HEK293 (cell line): Measurements from ENCODE around the gene BLOC1S2.

Experiments used
- AEBP2 ChIP-seq: fragments of 450-650 bp; formaldehyde crosslinking; IDR thresholded peaks from 2 replicates; pipeline ENCODE4 v1.5.1; 2016; ENCODE audit warnings: missing biosample characterization, missing genetic modification characterization, borderline replicate concordance
- BCL11A ChIP-seq: fragments of 450-650 bp; formaldehyde crosslinking; IDR thresholded peaks from 2 replicates; pipeline ENCODE4 v1.5.1; 2016; ENCODE audit warnings: low read depth, missing biosample characterization, missing genetic modification characterization
- BCL11B ChIP-seq: fragments of 450-650 bp; formaldehyde crosslinking; IDR thresholded peaks from 2 replicates; pipeline ENCODE4 v1.5.1; 2016; ENCODE audit warnings: low read depth, missing biosample characterization, missing genetic modification characterization
- BCL6B ChIP-seq: fragments of 450-650 bp; formaldehyde crosslinking; IDR thresholded peaks from 2 replicates; pipeline ENCODE4 v1.5.1; 2017; ENCODE audit warnings: missing biosample characterization, missing genetic modification characterization
- GLI2 ChIP-seq: fragments of 450-650 bp; formaldehyde crosslinking; IDR thresholded peaks from 2 replicates; pipeline ENCODE4; 2017; ENCODE audit warnings: missing biosample characterization, missing genetic modification characterization, low read depth, borderline replicate concordance
- KLF1 ChIP-seq: fragments of 450-650 bp; formaldehyde crosslinking; IDR thresholded peaks from 2 replicates; pipeline ENCODE4 v1.5.1; 2016; ENCODE audit warnings: missing biosample characterization, missing genetic modification characterization
- MEIS1 ChIP-seq: sonication (generic); formaldehyde crosslinking; IDR thresholded peaks from 2 replicates; pipeline ENCODE4 v1.8.1; 2022; ENCODE audit warnings: missing genetic modification reagents, mild to moderate bottlenecking, borderline replicate concordance
- PRDM1 ChIP-seq: fragments of 450-650 bp; formaldehyde crosslinking; IDR thresholded peaks from 2 replicates; pipeline ENCODE4; 2016; ENCODE audit warnings: missing biosample characterization, missing genetic modification characterization
- ZBTB8A ChIP-seq: fragments of 450-650 bp; formaldehyde crosslinking; IDR thresholded peaks from 2 replicates; pipeline ENCODE4 v1.5.1; 2016; ENCODE audit warnings: missing biosample characterization, missing genetic modification characterization
- ZFP41 ChIP-seq: fragments of 450-650 bp; formaldehyde crosslinking; IDR thresholded peaks from 2 replicates; pipeline ENCODE4 v1.5.1; 2016; ENCODE audit warnings: missing biosample characterization, missing genetic modification characterization, borderline replicate concordance
- ZNF112 ChIP-seq: fragments of 450-650 bp; formaldehyde crosslinking; IDR thresholded peaks from 2 replicates; pipeline ENCODE4 v1.5.0; 2017; ENCODE audit warnings: missing biosample characterization, missing genetic modification characterization
- ZNF169 ChIP-seq: fragments of 450-650 bp; formaldehyde crosslinking; IDR thresholded peaks from 2 replicates; pipeline ENCODE4 v1.5.1; 2016; ENCODE audit warnings: missing biosample characterization, missing genetic modification characterization
- ZNF2 ChIP-seq: fragments of 450-650 bp; formaldehyde crosslinking; IDR thresholded peaks from 2 replicates; pipeline ENCODE4 v1.5.1; 2016; ENCODE audit warnings: missing biosample characterization, missing genetic modification characterization
- ZNF335 ChIP-seq: fragments of 450-650 bp; formaldehyde crosslinking; conservative IDR thresholded peaks from 2 replicates; pipeline ENCODE4 v1.5.1; 2016; ENCODE audit warnings: missing biosample characterization, missing genetic modification characterization
- ZNF341 ChIP-seq: fragments of 450-650 bp; formaldehyde crosslinking; IDR thresholded peaks from 2 replicates; pipeline ENCODE4; 2016; ENCODE audit warnings: low read depth, missing biosample characterization, missing genetic modification characterization
- ZNF423 ChIP-seq: fragments of 450-650 bp; formaldehyde crosslinking; IDR thresholded peaks from 2 replicates; pipeline ENCODE4 v1.5.1; 2016; ENCODE audit warnings: missing biosample characterization, missing genetic modification characterization
- ZNF449 ChIP-seq: fragments of 450-650 bp; formaldehyde crosslinking; IDR thresholded peaks from 2 replicates; pipeline ENCODE4 v1.5.1; 2017; ENCODE audit warnings: missing biosample characterization, mild to moderate bottlenecking, missing genetic modification characterization, moderate library complexity
- ZNF555 ChIP-seq: fragments of 450-650 bp; formaldehyde crosslinking; conservative IDR thresholded peaks from 2 replicates; pipeline ENCODE4 v1.5.1; 2017; ENCODE audit warnings: missing biosample characterization, mild to moderate bottlenecking, missing genetic modification characterization, inconsistent platforms
- ZNF596 ChIP-seq: fragments of 450-650 bp; IDR thresholded peaks from 2 replicates; pipeline ENCODE4 v1.5.0; 2018; ENCODE audit warnings: missing biosample characterization, mild to moderate bottlenecking, missing genetic modification characterization, moderate library complexity
- ZNF623 ChIP-seq: fragments of 450-650 bp; formaldehyde crosslinking; IDR thresholded peaks from 2 replicates; pipeline ENCODE4 v1.5.1; 2016; ENCODE audit warnings: missing biosample characterization, missing genetic modification characterization
- ZNF626 ChIP-seq: fragments of 450-650 bp; sonication (Bioruptor Pico); formaldehyde crosslinking; IDR thresholded peaks from 2 replicates; pipeline ENCODE4 v1.5.1; 2018; ENCODE audit warnings: missing biosample characterization, missing genetic modification characterization, inconsistent platforms
- ZNF629 ChIP-seq: fragments of 450-650 bp; formaldehyde crosslinking; IDR thresholded peaks from 2 replicates; pipeline ENCODE4 v1.5.1; 2017; ENCODE audit warnings: missing biosample characterization, missing genetic modification characterization
- ZNF645 ChIP-seq: fragments of 450-650 bp; formaldehyde crosslinking; IDR thresholded peaks from 2 replicates; pipeline ENCODE4; 2016; ENCODE audit warnings: missing biosample characterization, missing genetic modification characterization
- ZNF658 ChIP-seq: fragments of 450-650 bp; formaldehyde crosslinking; IDR thresholded peaks from 2 replicates; pipeline ENCODE4; 2016; ENCODE audit warnings: missing biosample characterization, missing genetic modification characterization
- ZNF660 ChIP-seq: fragments of 450-650 bp; IDR thresholded peaks from 2 replicates; pipeline ENCODE4 v1.5.1; 2018; ENCODE audit warnings: missing biosample characterization, mild to moderate bottlenecking, missing genetic modification characterization
- ZSCAN4 ChIP-seq: fragments of 450-650 bp; formaldehyde crosslinking; IDR thresholded peaks from 2 replicates; pipeline ENCODE4 v1.5.1; 2017; ENCODE audit warnings: missing biosample characterization, missing genetic modification characterization
- ZSCAN5A ChIP-seq: fragments of 450-650 bp; formaldehyde crosslinking; IDR thresholded peaks from 2 replicates; pipeline ENCODE4 v1.5.1; 2016; ENCODE audit warnings: missing biosample characterization, missing genetic modification characterization
- ZXDB ChIP-seq: fragments of 450-650 bp; formaldehyde crosslinking; IDR thresholded peaks from 2 replicates; pipeline ENCODE4 v1.5.1; 2016; ENCODE audit warnings: missing biosample characterization, missing genetic modification characterization

The BLOC1S2 gene

GRCh38 chr10:100267239-100268104 lies 19.0 kb downstream of the BLOC1S2 start, which contains the start of gene CWF19L1 (continued):
- 0 out of 2 replicates have a peak, but pooled peaks have one; percentile 25 for TF ChIP-seq ZNF2 (tag by site-specific recombination)
- TF ChIP-seq ZNF112 (tag by site-specific recombination) = no peak
- TF ChIP-seq BCL11A (tag by site-specific recombination) = no peak
- TF ChIP-seq BCL11B (tag by site-specific recombination) = no peak
- TF ChIP-seq ZNF658 (tag by site-specific recombination) = no peak
- TF ChIP-seq KLF1 = no peak
- peak; percentile 61 for TF ChIP-seq ZNF335
- TF ChIP-seq ZNF423 (tag by site-specific recombination) = no peak
- no peak for TF ChIP-seq ZSCAN4 (tag by site-specific recombination)
- no peak for TF ChIP-seq ZFP41 (tag by site-specific recombination)
- TF ChIP-seq ZNF629 (tag by site-specific recombination) = peak; percentile 75
- no peak for TF ChIP-seq ZNF169 (tag by site-specific recombination)
- no peak for TF ChIP-seq BCL6B (tag by site-specific recombination)
- TF ChIP-seq ZNF555 (tag by site-specific recombination) = no peak
- TF ChIP-seq MEIS1 (CRISPR knock-in tag) = no peak
- no peak for TF ChIP-seq ZBTB8A (tag by site-specific recombination)
- no peak for TF ChIP-seq ZNF645 (tag by site-specific recombination)
- TF ChIP-seq ZNF449 (tag by site-specific recombination) = no peak
- no peak for TF ChIP-seq GLI2 (tag by site-specific recombination)
- TF ChIP-seq ZNF596 = no peak
- no peak for TF ChIP-seq ZNF341
- no peak for TF ChIP-seq ZNF623
- peak; percentile 98 for TF ChIP-seq PRDM1 (tag by site-specific recombination)
- no peak for TF ChIP-seq ZNF626 (tag by site-specific recombination)
- TF ChIP-seq ZXDB = peak; percentile 85
- no peak for TF ChIP-seq AEBP2 (tag by site-specific recombination)
- peak; percentile 78; the same call in 1 of the 2 replicates for TF ChIP-seq ZNF660 (tag by site-specific recombination)
- no peak for TF ChIP-seq ZSCAN5A (tag by site-specific recombination)
